Activated T-cell treated with anti-CD3 and anti-CD28 coated beads, Interleukin-2, amount 50 U/mL, for 48 hours (primary cell): Measurements from ENCODE around the gene ZSWIM6.
A peak's percentile ranks its signal among the peaks of the same experiment; 100 is the strongest.

ENCODE experiments used
- DNase-seq, 2 experiments: peaks; one replicate each; pipeline ENCODE4 v3.0.0-alpha.2; 2020

Gene ZSWIM6

GRCh38 chr5:61333321-61333953, 1.4 kb downstream of the ZSWIM6 start:
- DNase-seq = peak; percentile 51 to 58

- no peak for DNase-seq
Observed at GRCh38 chr5:61333954-61334867, 2.2 kb downstream of the ZSWIM6 start.

GRCh38 chr5:61334868-61335615, 3.0 kb downstream of the ZSWIM6 start:
- no peak for DNase-seq

GRCh38 chr5:61339764-61340163, 7.7 kb downstream of the ZSWIM6 start:
- DNase-seq = no peak

DNA sequence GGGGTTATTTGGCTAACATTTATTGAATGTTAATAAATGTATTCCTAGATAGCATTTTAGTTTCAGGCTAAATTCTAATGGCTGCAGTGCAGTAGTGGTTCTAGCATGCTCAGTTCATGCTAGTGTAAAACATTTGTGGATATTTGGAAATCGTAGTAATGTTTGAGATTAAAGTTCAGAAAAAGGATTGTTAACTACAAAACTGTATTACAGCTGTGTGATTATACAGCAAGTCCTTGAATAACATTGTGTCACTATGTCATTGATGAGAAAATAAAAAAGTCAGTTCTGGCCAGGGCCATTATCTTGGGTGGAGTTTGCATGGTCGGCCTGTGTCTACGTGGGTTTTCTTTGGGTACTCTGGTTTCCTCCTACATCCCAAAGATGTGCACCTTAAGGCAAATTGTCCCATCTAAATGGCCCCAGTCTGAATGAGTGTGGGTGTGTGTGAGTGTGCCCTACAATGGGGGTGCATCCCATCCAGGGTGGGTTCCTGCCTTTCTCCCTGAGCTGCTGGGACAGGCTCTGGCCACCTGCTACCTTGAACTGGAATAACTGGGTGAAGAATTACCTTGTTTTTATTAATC, 8.8 kb downstream of the ZSWIM6 start:
- no peak for DNase-seq

GRCh38 chr5:61342071-61342501, 10.0 kb downstream of the ZSWIM6 start:
- DNase-seq = no peak

- no peak for DNase-seq
Observed at GRCh38 chr5:61344187-61344944, 12.3 kb downstream of the ZSWIM6 start.

DNA sequence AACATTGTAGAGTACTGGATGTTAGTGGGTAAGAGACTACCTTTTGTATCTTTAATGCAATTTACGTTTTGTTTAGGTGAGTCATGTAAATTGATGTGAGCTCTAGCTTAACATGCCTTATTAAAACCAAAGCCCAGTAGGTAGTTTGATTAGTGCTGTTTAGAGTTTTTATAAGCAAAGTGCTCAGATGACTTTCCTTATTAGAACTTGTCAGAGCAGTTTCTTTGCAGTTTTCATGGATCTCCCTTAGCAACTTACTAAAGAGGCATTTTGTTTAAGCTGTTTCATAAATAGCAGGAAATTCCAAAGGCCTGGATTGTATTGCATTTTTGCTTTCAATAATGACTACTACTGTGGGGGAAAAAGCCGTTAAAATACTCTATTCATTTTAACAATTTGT, 14.5 kb downstream of the ZSWIM6 start:
- no peak for DNase-seq

DNA sequence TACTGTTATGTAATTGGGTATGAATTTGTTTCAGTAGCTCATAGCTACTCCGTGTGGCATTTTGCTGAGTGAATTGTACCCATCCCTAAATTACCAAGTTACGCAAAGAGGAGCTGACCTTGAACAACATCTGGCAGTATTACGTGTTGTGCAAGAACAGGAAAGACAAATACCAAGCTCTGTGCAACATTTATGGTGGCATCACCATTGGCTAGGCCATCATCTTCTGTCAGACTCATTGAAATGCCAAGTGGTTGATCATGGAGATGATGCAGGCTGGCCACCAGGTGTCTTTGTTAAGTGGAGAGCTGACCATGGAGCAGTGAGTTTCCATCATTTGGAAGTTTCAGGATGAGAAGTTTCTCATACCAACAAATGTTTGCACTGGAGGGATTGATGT, 15.0 kb downstream of the ZSWIM6 start:
- no peak for DNase-seq

- DNase-seq = no peak
Observed at GRCh38 chr5:61348447-61348846, 16.4 kb downstream of the ZSWIM6 start.

DNA sequence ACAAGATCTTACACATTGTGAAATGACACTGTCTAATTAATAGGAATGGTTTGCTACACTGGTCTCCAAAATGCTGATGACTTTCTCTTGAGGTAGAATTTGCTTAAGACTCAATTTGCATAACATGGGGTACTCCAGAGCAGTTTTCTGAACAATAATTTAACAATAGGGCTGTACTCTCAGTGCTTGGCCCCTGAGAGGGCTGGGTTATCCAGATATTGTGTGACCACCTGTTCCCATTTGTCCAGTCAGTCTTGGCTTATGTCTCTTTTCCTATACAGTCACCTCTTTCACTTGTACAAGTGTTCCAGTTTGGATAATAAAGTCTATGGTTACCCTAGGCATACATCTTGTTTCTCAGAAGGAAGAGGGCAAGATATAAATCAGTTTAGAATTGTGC, 17.9 kb downstream of the ZSWIM6 start:
- no peak for DNase-seq

DNA sequence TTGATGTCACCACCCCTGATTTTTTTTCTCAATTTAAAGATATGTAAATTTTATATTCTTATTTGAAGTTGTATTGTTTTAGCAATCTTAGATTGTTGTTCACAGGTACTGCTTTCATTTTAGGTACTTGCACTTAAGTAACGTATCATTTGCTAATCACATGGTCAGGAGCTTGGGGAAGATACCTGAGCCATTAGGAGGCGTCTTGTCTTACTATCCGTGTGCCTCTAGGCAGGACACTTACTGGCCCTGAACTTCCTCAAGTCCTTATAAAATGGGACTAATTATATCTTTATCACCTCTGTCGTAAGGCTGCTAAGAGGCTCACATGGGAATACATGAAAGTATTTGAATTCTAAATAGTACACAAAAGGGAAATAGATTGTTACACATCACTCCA, 18.5 kb downstream of the ZSWIM6 start:
- DNase-seq = no peak

- DNase-seq = no peak
Observed at GRCh38 chr5:61351733-61352132, 19.7 kb downstream of the ZSWIM6 start.

DNA sequence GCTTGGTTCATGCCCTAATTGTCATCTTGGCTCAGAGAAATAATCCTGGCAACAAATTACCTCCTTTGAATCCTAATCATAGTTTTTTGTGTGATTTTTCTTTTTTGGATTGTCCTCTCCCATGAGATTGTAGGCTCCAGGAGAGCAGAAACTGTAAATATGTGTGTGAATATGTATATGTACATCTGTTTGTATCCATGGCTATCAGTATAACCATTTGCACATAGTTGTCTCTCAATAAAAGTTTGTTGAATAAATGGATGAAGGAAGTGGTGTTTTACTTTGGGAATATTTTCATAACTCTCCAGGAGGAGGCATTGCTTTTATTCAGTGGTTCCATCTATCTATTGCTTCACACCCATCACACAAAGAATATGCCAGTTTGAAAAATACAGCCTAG, 20.1 kb downstream of the ZSWIM6 start:
- no peak for DNase-seq

DNA sequence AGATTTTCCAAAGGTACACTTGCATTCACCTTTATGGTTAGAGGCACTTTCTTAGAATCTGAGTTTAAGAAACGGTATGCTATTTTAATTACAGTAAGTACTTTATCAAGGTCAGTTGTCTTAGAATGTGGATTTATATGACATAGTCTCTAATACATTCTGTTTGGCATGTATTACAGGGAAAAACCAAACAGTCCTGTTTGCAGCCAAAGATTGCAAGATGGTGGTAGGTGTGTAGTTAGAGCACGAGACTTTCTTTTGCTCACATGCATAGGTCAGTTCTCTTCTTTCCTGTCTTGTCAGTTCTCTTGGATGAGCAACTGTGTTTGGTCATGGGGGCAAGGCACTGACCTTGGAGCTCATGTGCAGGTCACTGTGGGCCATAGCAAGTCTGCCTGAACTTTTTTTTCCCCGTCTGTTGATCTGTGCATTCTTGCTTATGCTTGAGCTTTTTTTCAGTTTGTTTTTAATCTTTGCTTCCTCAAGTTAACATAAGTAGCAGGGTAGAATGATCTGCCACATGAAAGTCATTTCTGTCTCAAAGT, 20.6 kb downstream of the ZSWIM6 start:
- DNase-seq = no peak

DNA sequence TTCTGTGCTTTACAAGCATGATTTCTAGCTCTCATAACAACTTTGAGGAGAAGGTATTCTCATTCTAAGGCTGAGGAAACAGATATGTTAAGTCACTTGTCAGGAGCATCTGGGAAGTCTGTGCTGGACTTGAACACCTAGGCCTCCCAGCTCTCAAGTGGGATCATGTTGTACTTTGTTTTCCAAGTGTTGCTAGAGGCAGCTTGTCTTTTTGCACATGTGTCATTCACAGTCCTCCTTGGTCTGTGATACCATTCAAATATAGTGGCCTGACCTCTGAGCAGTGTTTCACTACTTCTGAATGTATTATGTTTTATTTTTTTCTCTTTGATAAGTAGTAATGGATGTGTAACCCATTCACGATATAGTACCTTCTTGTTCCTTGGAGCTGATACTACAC, 21.2 kb downstream of the ZSWIM6 start:
- no peak for DNase-seq

GRCh38 chr5:61354199-61354598, 22.1 kb downstream of the ZSWIM6 start:
- no peak for DNase-seq

GRCh38 chr5:61357745-61358144, 25.7 kb downstream of the ZSWIM6 start:
- peak in 1 of 2 experiments; percentile 26 for DNase-seq

DNA sequence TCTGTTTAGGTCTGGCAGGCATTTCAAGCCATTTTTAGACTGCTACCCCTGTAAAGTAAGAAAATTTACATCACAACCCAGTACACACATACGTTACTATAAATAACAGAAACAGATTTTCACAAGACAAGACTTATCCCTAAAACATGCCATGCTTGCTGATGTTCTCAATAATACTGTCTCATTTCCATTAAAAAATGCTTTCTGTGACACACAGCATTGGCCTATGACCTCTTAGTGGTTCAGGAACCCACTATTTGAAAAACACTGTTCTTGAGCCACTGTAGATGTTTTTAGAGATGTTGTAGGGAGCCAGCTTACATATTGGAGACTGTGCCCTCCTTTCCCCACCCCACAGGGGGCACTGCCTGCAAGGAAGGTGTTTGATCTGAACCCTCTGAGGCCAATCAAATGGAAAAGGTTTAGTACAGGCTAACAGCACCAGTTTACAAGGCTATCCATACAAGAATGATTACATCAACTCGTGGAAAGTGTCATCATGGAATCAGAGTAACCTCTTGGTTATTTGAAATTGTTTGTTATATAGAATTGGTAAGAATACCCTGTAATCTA, 30.8 kb downstream of the ZSWIM6 start:
- no peak for DNase-seq

DNA sequence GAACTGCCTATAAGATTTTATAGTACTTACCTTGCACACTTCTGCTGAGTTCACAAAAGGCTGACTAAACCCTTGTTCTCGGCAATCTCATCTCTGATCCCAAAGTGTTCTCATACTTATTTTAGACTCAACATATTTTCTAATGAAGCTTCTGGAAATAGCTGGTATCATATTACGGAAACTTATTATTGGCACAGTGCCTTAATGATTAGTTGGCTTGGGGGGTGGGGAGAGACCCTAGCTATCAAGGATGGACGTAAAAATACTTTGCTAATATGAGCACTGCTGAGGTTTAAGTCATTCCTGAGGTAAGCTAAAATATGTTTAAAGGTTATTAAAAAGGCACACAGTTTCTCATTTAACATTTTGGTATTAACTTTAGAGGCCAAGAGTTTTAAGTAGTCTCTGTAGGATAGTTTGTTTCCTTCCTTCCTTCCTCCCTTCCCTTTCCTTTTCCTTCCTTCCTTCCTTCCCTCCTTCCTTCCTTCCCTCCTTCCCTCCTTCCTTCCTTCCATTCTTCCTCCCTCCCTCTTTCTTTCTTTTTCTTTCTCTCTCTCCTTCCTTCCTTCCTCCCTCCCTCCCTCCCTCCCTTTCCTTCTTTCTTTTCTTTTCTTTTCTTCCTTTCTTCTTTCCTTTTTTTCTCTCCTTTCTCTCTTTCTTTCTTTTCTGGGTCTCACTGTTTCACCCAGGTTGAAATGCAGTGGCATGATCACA, 31.5 kb downstream of the ZSWIM6 start:
- DNase-seq = no peak
